Measurements from ENCODE around the gene SERPINB7.

DNA sequence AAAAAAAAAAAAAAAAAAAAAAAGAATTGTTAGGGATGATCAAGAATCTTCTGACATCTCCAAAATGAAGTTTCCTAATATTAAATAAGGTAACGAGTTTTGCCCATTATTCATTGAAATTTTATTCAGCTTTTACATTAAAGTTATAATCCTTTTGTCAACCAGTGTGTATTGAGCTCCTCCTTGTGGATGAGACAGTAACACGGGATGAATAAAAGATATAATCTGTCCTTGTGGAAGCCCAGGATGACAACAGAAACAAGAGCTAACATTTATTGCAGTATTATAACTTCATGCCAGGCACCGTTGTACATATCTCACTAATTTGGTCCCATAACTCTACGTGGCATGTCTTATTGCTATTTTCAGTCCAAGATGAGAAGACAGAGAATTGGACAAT, 33.4 kb upstream of the SERPINB7 start:
- TF ChIP-seq ZNF274 (IDR thresholded peaks at IDR 0.05; ENCODE audit: low read depth, low read length), result no peak
- TF ChIP-seq SUZ12 (IDR thresholded peaks at IDR 0.05; ENCODE audit: extremely low read depth, insufficient read depth, insufficient read length), result no peak
- TF ChIP-seq YY1 (IDR thresholded peaks at IDR 0.05; ENCODE audit: insufficient read depth, insufficient read length), result no peak

Data from NT2/D1 (cell line).